Loucy (cell line): Measurements from ENCODE around the gene PLEKHA4.
"Not testable (repeated sequence)": the region's sequence is repeated elsewhere in the genome, so short reads cannot be mapped to it uniquely, and the experiment has no call there.

Experiments used
- H2AFZ ChIP-seq: fragments of 200-600 bp; sonication (generic); 2 replicates; pipeline ENCODE4 v1.6.0; 2016; ENCODE audit warnings: antibody characterized with exemption, mild to moderate bottlenecking, low read length, moderate library complexity
- H3F3A ChIP-seq: fragments of 200-600 bp; 2 replicates; pipeline ENCODE4 v1.6.0; 2016; ENCODE audit warnings: antibody characterized with exemption, low read depth, mild to moderate bottlenecking
- H3K27me3 ChIP-seq: fragments of 200-600 bp; sonication (generic); 2 replicates; pipeline ENCODE4 v1.6.1; 2014; ENCODE audit warnings: low read length, mild to moderate bottlenecking; ENCODE audit not compliant: insufficient read depth, poor library complexity, severe bottlenecking
- H3K36me3 ChIP-seq: fragments of 200-600 bp; sonication (generic); 2 replicates; pipeline ENCODE4 v1.6.1; 2016; ENCODE audit warnings: low read length; ENCODE audit not compliant: insufficient read depth
- H3K4me1 ChIP-seq: fragments of 200-600 bp; sonication (generic); 2 replicates; pipeline ENCODE4 v1.5.1; 2014; ENCODE audit warnings: low read length, mild to moderate bottlenecking; ENCODE audit not compliant: insufficient read depth, poor library complexity, severe bottlenecking
- H3K4me2 ChIP-seq: fragments of 200-600 bp; sonication (generic); 2 replicates; pipeline ENCODE4 v1.6.0; 2014; ENCODE audit warnings: antibody characterized with exemption, low read length, low read depth, mild to moderate bottlenecking; ENCODE audit not compliant: poor library complexity, severe bottlenecking
- H3K4me3 ChIP-seq: fragments of 200-600 bp; sonication (generic); 2 replicates; pipeline ENCODE4 v1.5.1; 2014; ENCODE audit warnings: low read length, mild to moderate bottlenecking, mixed read lengths; ENCODE audit not compliant: poor library complexity, severe bottlenecking
- H3K79me2 ChIP-seq: fragments of 200-600 bp; sonication (generic); 2 replicates; pipeline ENCODE4 v1.6.1; 2014; ENCODE audit warnings: low read length; ENCODE audit not compliant: insufficient read depth
- H3K9ac ChIP-seq: fragments of 200-600 bp; sonication (generic); 2 replicates; pipeline ENCODE4 v1.6.0; 2014; ENCODE audit warnings: mild to moderate bottlenecking, low read depth, low read length, moderate library complexity; ENCODE audit not compliant: poor library complexity, severe bottlenecking
- H3K9me2 ChIP-seq: fragments of 200-600 bp; sonication (generic); replicated peaks from 2 replicates; pipeline ENCODE4 v1.6.1; 2016; ENCODE audit warnings: low read depth, low read length, mixed read lengths
- H3K9me3 ChIP-seq: fragments of 200-600 bp; sonication (generic); 2 replicates; pipeline ENCODE4 v1.6.1; 2014; ENCODE audit warnings: mild to moderate bottlenecking, antibody characterized with exemption, low read length, low read depth; ENCODE audit not compliant: insufficient read depth
- H4K20me1 ChIP-seq: fragments of 200-600 bp; sonication (generic); 2 replicates; pipeline ENCODE4 v1.6.0; 2014; ENCODE audit warnings: antibody characterized with exemption, low read length, mild to moderate bottlenecking; ENCODE audit not compliant: insufficient read depth, poor library complexity, severe bottlenecking
- CTCF ChIP-seq: fragments of 200-600 bp; sonication (generic); conservative IDR thresholded peaks from 2 replicates; pipeline ENCODE4 v1.5.1; 2014; ENCODE audit warnings: mild to moderate bottlenecking, antibody characterized with exemption, low read length
- EZH2phosphoT487 ChIP-seq: fragments of 200-600 bp; IDR thresholded peaks from 2 replicates; pipeline ENCODE4 v1.6.1; 2018; ENCODE audit warnings: antibody characterized with exemption, mild to moderate bottlenecking, moderate library complexity, borderline replicate concordance

The PLEKHA4 gene

DNA sequence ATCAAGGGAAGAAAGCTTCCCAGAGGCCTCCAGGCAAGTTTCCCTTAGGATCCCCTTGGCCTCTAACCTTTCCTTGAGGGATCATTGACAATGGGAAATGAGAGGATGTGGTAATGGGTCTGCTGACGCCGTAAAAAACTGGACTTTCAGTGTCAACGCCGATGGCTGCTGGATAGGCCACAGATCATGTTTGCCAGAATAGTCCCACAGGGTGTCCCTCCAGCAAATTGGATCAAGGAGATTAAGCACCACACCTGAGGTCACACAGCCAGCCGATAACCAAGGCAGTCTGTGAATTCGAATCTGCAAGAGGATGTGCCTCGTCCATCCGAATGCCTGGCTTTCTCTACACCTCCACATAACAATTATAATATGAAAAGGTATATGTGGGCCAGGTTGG, 75.1 kb downstream of the PLEKHA4 start:
- Histone ChIP-seq H3K79me2 (no peaks in the 10 kb centered on the region), H4K20me1 (no peaks in the 10 kb centered on the region), H3K9me2 (no peaks in the 10 kb centered on the region), H3K27me3 (no peaks in the 10 kb centered on the region), H3K36me3 (no peaks in the 10 kb centered on the region), H3K9ac (no peak overlapping the region), H3K4me3 (no peak overlapping the region), H3K4me2 (no peak overlapping the region), H2AFZ (no peak overlapping the region), H3K4me1 (no peaks in the 10 kb centered on the region), H3K9me3 (no peaks in the 10 kb centered on the region), H3F3A (no peaks in the 10 kb centered on the region)
- no peak for TF ChIP-seq EZH2phosphoT487
- TF ChIP-seq CTCF = no peak

- not testable (repeated sequence) for H3K4me3 ChIP-seq
Measured at GRCh38 chr19:48787331-48787730, 81.1 kb downstream of the PLEKHA4 start.

More at GRCh38 chr19:48787331-48787730, 81.1 kb downstream of the PLEKHA4 start:
- not testable (repeated sequence) for H4K20me1 ChIP-seq, H3K36me3 ChIP-seq, H3K79me2 ChIP-seq, H3K27me3 ChIP-seq, H3F3A ChIP-seq, H3K4me1 ChIP-seq, H3K9me3 ChIP-seq, H2AFZ ChIP-seq, H3K9me2 ChIP-seq, H3K4me2 ChIP-seq, H3K9ac ChIP-seq
